HL-60 (cell line): ENCODE measurements around the gene ADAMTS14.

Experiments used
- CTCF ChIP-seq: IDR thresholded peaks from one replicate; pipeline ENCODE4 v1.5.1; 2011; ENCODE audit warnings: low read length, control low read depth, inconsistent platforms; ENCODE audit not compliant: insufficient read depth
- POLR2AphosphoS5 ChIP-seq: IDR thresholded peaks from 2 replicates; pipeline ENCODE4 v1.6.1; 2012; ENCODE audit warnings: low read depth
- REST ChIP-seq: IDR thresholded peaks from 2 replicates; pipeline ENCODE4 v1.6.1; 2012; ENCODE audit warnings: low read depth; ENCODE audit not compliant: insufficient replicate concordance
- SPI1 ChIP-seq: IDR thresholded peaks from 2 replicates; pipeline ENCODE4 v1.6.1; 2012; ENCODE audit warnings: low read depth, mild to moderate bottlenecking, borderline replicate concordance

- no peak for TF ChIP-seq CTCF
- TF ChIP-seq POLR2AphosphoS5, result no peak
- no peak for TF ChIP-seq REST
- TF ChIP-seq SPI1, result no peak
These were observed 93.7 kb downstream of the ADAMTS14 start for GRCh38 chr10:70765794-70766594.
